ENCODE data around the gene TMEM208.

- TF ChIP-seq POLR2A (IDR thresholded peaks at IDR 0.05; ENCODE audit: low read depth) (no peak), CTCF (IDR thresholded peaks at IDR 0.05) (no peak), EP300 (IDR thresholded peaks at IDR 0.05) (no peak)
Observed at GRCh38 chr16:67202426-67202825, 24.5 kb upstream of the TMEM208 start.
